HCT116 (cell line): Measurements from ENCODE around the gene BCKDK.

ENCODE experiments used
- EZH2 ChIP-seq: fragments of 200-600 bp; sonication (generic); IDR thresholded peaks from 2 replicates; pipeline ENCODE4 v1.6.1; 2017; ENCODE audit warnings: antibody characterized with exemption, mixed run types
- POLR2A ChIP-seq: IDR thresholded peaks from 2 replicates; pipeline ENCODE4 v1.7.0; 2011; ENCODE audit warnings: borderline replicate concordance; ENCODE audit not compliant: insufficient read depth, insufficient read length; ENCODE audit errors: extremely low read depth
- SP1 ChIP-seq: IDR thresholded peaks from 2 replicates; pipeline ENCODE4 v1.6.1; 2012; ENCODE audit warnings: low read depth
- ZNF274 ChIP-seq: fragments of 200-500 bp; sonication (Bioruptor generic); IDR thresholded peaks from 2 replicates; pipeline ENCODE4 v1.6.1; 2014; ENCODE audit warnings: mild to moderate bottlenecking, low read depth, low read length, inconsistent platforms
- TF ChIP-seq, protein P1 (sequence below), 3 experiments: fragments of 200-600 bp in 1 of 3; sonication (generic) in 1 of 3; IDR thresholded peaks in 2 of 3; conservative IDR thresholded peaks in 1 of 3; 2 replicates each; pipeline ENCODE4 v1.5.1; 2012 to 2017; ENCODE audit warnings: low read depth in 2 of 3, low read length in 2 of 3, antibody characterized with exemption in 1 of 3, borderline replicate concordance in 1 of 3, control low read depth in 1 of 3, mild to moderate bottlenecking in 1 of 3, mixed read lengths in 1 of 3, mixed run types in 1 of 3, moderate library complexity in 1 of 3; ENCODE audit not compliant: insufficient read depth in 1 of 3
- TF ChIP-seq, protein P2 (sequence below): IDR thresholded peaks from 2 replicates; pipeline ENCODE4 v1.6.1; 2012

- TF ChIP-seq, protein P1, sequence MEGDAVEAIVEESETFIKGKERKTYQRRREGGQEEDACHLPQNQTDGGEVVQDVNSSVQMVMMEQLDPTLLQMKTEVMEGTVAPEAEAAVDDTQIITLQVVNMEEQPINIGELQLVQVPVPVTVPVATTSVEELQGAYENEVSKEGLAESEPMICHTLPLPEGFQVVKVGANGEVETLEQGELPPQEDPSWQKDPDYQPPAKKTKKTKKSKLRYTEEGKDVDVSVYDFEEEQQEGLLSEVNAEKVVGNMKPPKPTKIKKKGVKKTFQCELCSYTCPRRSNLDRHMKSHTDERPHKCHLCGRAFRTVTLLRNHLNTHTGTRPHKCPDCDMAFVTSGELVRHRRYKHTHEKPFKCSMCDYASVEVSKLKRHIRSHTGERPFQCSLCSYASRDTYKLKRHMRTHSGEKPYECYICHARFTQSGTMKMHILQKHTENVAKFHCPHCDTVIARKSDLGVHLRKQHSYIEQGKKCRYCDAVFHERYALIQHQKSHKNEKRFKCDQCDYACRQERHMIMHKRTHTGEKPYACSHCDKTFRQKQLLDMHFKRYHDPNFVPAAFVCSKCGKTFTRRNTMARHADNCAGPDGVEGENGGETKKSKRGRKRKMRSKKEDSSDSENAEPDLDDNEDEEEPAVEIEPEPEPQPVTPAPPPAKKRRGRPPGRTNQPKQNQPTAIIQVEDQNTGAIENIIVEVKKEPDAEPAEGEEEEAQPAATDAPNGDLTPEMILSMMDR (IDR thresholded peaks at IDR 0.05 in 2 of 3, conservative IDR thresholded peaks at IDR 0.05 in 1 of 3; ENCODE audit: borderline replicate concordance in 1 of 3, insufficient read depth in 1 of 3, low read depth in 2 of 3, low read length in 2 of 3), result no peak
- TF ChIP-seq EZH2 (no peak), POLR2A (no peak), SP1 (no peak), ZNF274 (no peak)
- TF ChIP-seq, protein P2, sequence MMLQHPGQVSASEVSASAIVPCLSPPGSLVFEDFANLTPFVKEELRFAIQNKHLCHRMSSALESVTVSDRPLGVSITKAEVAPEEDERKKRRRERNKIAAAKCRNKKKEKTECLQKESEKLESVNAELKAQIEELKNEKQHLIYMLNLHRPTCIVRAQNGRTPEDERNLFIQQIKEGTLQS, result no peak
Observed at GRCh38 chr16:31080756-31081419, 27.3 kb upstream of the BCKDK start.
